GM10266 (cell line): ENCODE data around the gene RBM33.

ENCODE experiments used
- DNase-seq: peaks from one replicate; pipeline ENCODE4 v3.0.0; 2012; ENCODE audit errors: extremely low spot score
- CTCF ChIP-seq: IDR thresholded peaks from 2 replicates; pipeline ENCODE4 v1.5.1; 2012; ENCODE audit warnings: mild to moderate bottlenecking, low read depth; ENCODE audit not compliant: control insufficient read depth, insufficient read depth; ENCODE audit errors: missing control alignments

The RBM33 gene

GRCh38 chr7:155753446-155753965 lies 109.0 kb downstream of the RBM33 start:
- no peak for TF ChIP-seq CTCF
- no peak for DNase-seq

- DNase-seq: no peak
- no peak for TF ChIP-seq CTCF
Observed at GRCh38 chr7:155754165-155754564, 109.7 kb downstream of the RBM33 start.

- DNase-seq: no peak
- no peak for TF ChIP-seq CTCF
Observed at GRCh38 chr7:155755026-155755425, 110.6 kb downstream of the RBM33 start.

GRCh38 chr7:155756322-155756721 lies 111.9 kb downstream of the RBM33 start:
- no peak for DNase-seq
- TF ChIP-seq CTCF: no peak

GRCh38 chr7:155758348-155758747 lies 113.9 kb downstream of the RBM33 start:
- no peak for TF ChIP-seq CTCF

GRCh38 chr7:155759740-155760430 lies 115.4 kb downstream of the RBM33 start:
- no peak for DNase-seq
- no peak for TF ChIP-seq CTCF

More at GRCh38 chr7:155758348-155758747, 113.9 kb downstream of the RBM33 start:
- no peak for DNase-seq

- TF ChIP-seq CTCF: no peak
- no peak for DNase-seq
Observed at GRCh38 chr7:155761162-155761561, 116.7 kb downstream of the RBM33 start.
